Keratinocyte (primary cell): ENCODE data around the gene TMEM39B.

Experiments used
- CTCF ChIP-seq, 3 experiments: IDR thresholded peaks in 1 of 3; conservative IDR thresholded peaks in 1 of 3; optimal IDR thresholded peaks in 1 of 3; 2 replicates in 2 of 3; 3 replicates in 1 of 3; pipeline versions ENCODE3 to v1.5.1; 2011; ENCODE audit warnings: low read length in 3 of 3, mild to moderate bottlenecking in 3 of 3, moderate library complexity in 2 of 3, control low read depth in 1 of 3, inconsistent platforms in 1 of 3; ENCODE audit not compliant: insufficient read depth in 2 of 3; ENCODE audit errors: extremely low read depth in 1 of 3
- EZH2 ChIP-seq: IDR thresholded peaks from one replicate; pipeline ENCODE4 v1.6.1; 2012; ENCODE audit warnings: inconsistent platforms, mild to moderate bottlenecking, low read length, moderate library complexity

- no peak for TF ChIP-seq CTCF (optimal IDR thresholded peaks at IDR 0.05 in 1 of 3, IDR thresholded peaks at IDR 0.05 in 1 of 3, conservative IDR thresholded peaks at IDR 0.05 in 1 of 3; ENCODE audit: extremely low read depth in 1 of 3, insufficient read depth in 2 of 3, low read length in 3 of 3)
- TF ChIP-seq EZH2 = no peak
These were observed 43.8 kb downstream of the TMEM39B start for GRCh38 chr1:32116531-32116930.
